Heart left ventricle (tissue), 16 donors: Measurements from ENCODE around the gene TATDN2. TPM values are rescaled to one million over a fixed set of nuclear protein-coding genes. Genes with fewer than 3 reads are reported as not detected.

Source experiments
- ATAC-seq, 4 donors: fragments of 200-7000 bp; cut with Tn5 transposase; one replicate each; pipeline ENCODE4 v1.9.1; 2020 to 2022; ENCODE audit warnings: moderate library complexity in 4 of 4, mild to moderate bottlenecking in 3 of 4, moderate number of reproducible peaks in 1 of 4
- DNase-seq, 5 donors: peaks; one replicate each; pipeline ENCODE4 v3.0.0-alpha.2; 2020
- H3K27ac ChIP-seq, 12 donors: fragments of 200-600 bp; sonication (generic) in 4 of 12; one replicate each; pipeline versions ENCODE4 v1.5.0 to v1.8.0; 2016 to 2022; ENCODE audit warnings: mild to moderate bottlenecking in 2 of 12
- H3K27me3 ChIP-seq, 9 donors: fragments of 200-600 bp; sonication (generic) in 2 of 9; one replicate each; pipeline versions ENCODE4 v1.5.1 to v1.8.0; 2016 to 2022; ENCODE audit warnings: mild to moderate bottlenecking in 3 of 9
- H3K36me3 ChIP-seq, 9 donors: fragments of 200-600 bp; sonication (generic) in 2 of 9; one replicate each; pipeline versions ENCODE4 v1.5.0 to v1.8.0; 2018 to 2022; ENCODE audit warnings: mild to moderate bottlenecking in 2 of 9
- H3K4me1 ChIP-seq, 12 donors: fragments of 200-600 bp; sonication (generic) in 4 of 12; one replicate each; pipeline versions ENCODE4 v1.5.0 to v1.8.0; 2016 to 2022; ENCODE audit warnings: mild to moderate bottlenecking in 3 of 12
- H3K4me3 ChIP-seq, 12 donors: fragments of 200-600 bp; sonication (generic) in 4 of 12; one replicate each; pipeline versions ENCODE4 v1.5.0 to v1.8.0; 2017 to 2022; ENCODE audit warnings: mild to moderate bottlenecking in 9 of 12, moderate library complexity in 4 of 12
- H3K9me3 ChIP-seq, 12 donors: fragments of 200-600 bp; sonication (generic) in 4 of 12; one replicate each; pipeline versions ENCODE4 v1.5.0 to v1.8.0; 2016 to 2022; ENCODE audit warnings: mild to moderate bottlenecking in 1 of 12
- CTCF ChIP-seq, 12 donors: fragments of 200-600 bp; sonication (generic) in 4 of 12; IDR thresholded peaks; one replicate each; pipeline versions ENCODE4 v1.5.0 to v1.8.0; 2018 to 2022; ENCODE audit warnings: antibody characterized with exemption in 12 of 12, mild to moderate bottlenecking in 5 of 12
- POLR2A ChIP-seq, 2 donors: fragments of 450-650 bp; IDR thresholded peaks; one replicate each; pipeline ENCODE4 v1.6.1; 2017; ENCODE audit warnings: antibody characterized with exemption in 2 of 2, mild to moderate bottlenecking in 2 of 2, moderate library complexity in 2 of 2
- WGBS, 4 donors: extraction: QIAGEN DNeasy Blood & Tissue Kit in 2 of 4; methylation state at CpG; one replicate each; pipeline versions ENCODE4 v1.1.5 to v1.1.7; 2013 to 2018; 5-methylcytosine and 5-hydroxymethylcytosine counted together
- intact Hi-C, 10 donors: fragments of 100-400 bp; cut with DNase I; formaldehyde crosslinking; loops; one replicate each; pipeline versions ENCODE4 v1.11.1 to v1.14.2; 2022
- polyA plus RNA-seq, 2 donors: library from polyadenylated mRNA; stranded (reverse); fragments of 200-250 nt; gene quantifications; one replicate each; pipeline ENCODE4 v1.2.3, GENCODE V29; 2013
- total RNA-seq, 9 donors: library from RNA; depleted of rRNA in 2 of 9; stranded (reverse); fragments of >200 nt in 2 of 9; fragmentation: NEBNext Ultra II Directional in 3 of 9; extraction: Animal tissue kit (Norgen Biotek cat#: 25700) in 3 of 9; gene quantifications; one replicate each; pipeline versions ENCODE4 v1.1.0 to v1.2.4, GENCODE V29; 2016 to 2023
- donor health status: ischemic (EF 13 %, LVEDD 7.1; RV severe dilation, severe dysfunction).
- donor health status: healthy with polysubstance abuse.
- donor health status: DM: no; HTN: yes; CAD: no.
- donor health status: DM: no; HTN: no; CAD: no.
- donor health status: ischemic (EF 25% LVEDD 6.9; RV normal size, moderate dysfunction).
- donor health status: ischemic (EF 25% LVEDD 5.7; RV mildly dilated, moderate dysfunction).
- donor health status: healthy.
- donor health status: DM: yes; HTN: yes; CAD: no.
- donor health status: ischemic (EF 35%, LVEDD 5.7; RV mildly dilated, moderate dysfunction).
- donor health status: nonischemic (EF 11% LVEDD 7.7; RV severe dilation, severe dysfunction).
- donor health status: DM: yes; HTN: yes; CAD: no.
- donor health status: PGD.
- donor health status: ischemic (EF 29% LVEDD 5.4; RV normal size, mild dysfunction).
- donor health status: nonischemic (EF 23%, LVEDD 6.1; RV moderate dilation, normal function).

The TATDN2 gene
- total and polyA plus RNA-seq, 11 donors, result 8.6 to 31.6 (median 16.8) TPM

GRCh38 chr3:10315101-10315500, 66.8 kb downstream of the TATDN2 start:
- Histone ChIP-seq H3K4me1 (peaks cover 0 to 30% (median 15%) of the 10 kb centered on the region in 12 donors), H3K4me3 (no peak overlapping the region), H3K27me3 (no peaks in the 10 kb centered on the region), H3K27ac (no peak overlapping the region), H3K36me3 (peaks cover 0 to 92% (median 88%) of the 10 kb centered on the region in 9 donors), H3K9me3 (no peaks in the 10 kb centered on the region)
- TF ChIP-seq POLR2A (IDR thresholded peaks at IDR 0.05) (no peak), CTCF (IDR thresholded peaks at IDR 0.05) (no peak)
- 94 to 97% (median 94%) methylated on average over 11 to 14 of the region's 14 CpGs for WGBS, 4 donors
- no peak for ATAC-seq
- no peak for DNase-seq
- intact Hi-C loops, result no loop called here

- no peaks in the 10 kb centered on the region for H3K27me3 ChIP-seq
- peaks cover 0 to 84% (median 80%) of the 10 kb centered on the region in 9 donors for H3K36me3 ChIP-seq
- peaks cover 0 to 33% (median 18%) of the 10 kb centered on the region in 12 donors for H3K4me1 ChIP-seq
- TF ChIP-seq CTCF (IDR thresholded peaks at IDR 0.05) (no peak), POLR2A (IDR thresholded peaks at IDR 0.05) (no peak)
- no peak overlapping the region for H3K27ac ChIP-seq
- whole genome bisulfite sequencing, 4 donors, result 91 to 94% (median 92%) methylated on average over 4 of the region's 4 CpGs
- intact Hi-C loops, result no loop called here
- ATAC-seq (no peak), DNase-seq (no peak)
- H3K9me3 ChIP-seq, result no peaks in the 10 kb centered on the region
- H3K4me3 ChIP-seq, result no peak overlapping the region
Observed at GRCh38 chr3:10315771-10316344, 67.6 kb downstream of the TATDN2 start.

GRCh38 chr3:10317311-10317960, 69.2 kb downstream of the TATDN2 start:
- peaks cover 0 to 35% (median 19%) of the 10 kb centered on the region in 12 donors for H3K4me1 ChIP-seq
- peaks cover 0 to 68% (median 64%) of the 10 kb centered on the region in 9 donors for H3K36me3 ChIP-seq
- 90 to 95% (median 94%) methylated on average over 4 of the region's 4 CpGs for WGBS, 4 donors
- H3K27ac ChIP-seq, result no peak overlapping the region
- H3K4me3 ChIP-seq, result no peak overlapping the region
- H3K9me3 ChIP-seq, result no peaks in the 10 kb centered on the region
- ATAC-seq (no peak), DNase-seq (no peak)
- no peaks in the 10 kb centered on the region for H3K27me3 ChIP-seq
- TF ChIP-seq POLR2A (IDR thresholded peaks at IDR 0.05) (no peak), CTCF (IDR thresholded peaks at IDR 0.05) (no peak)
- intact Hi-C loops, result no loop called here

- intact Hi-C loops, result no loop called here
- ATAC-seq, result no peak
- H3K27me3 ChIP-seq, result no peaks in the 10 kb centered on the region
- H3K9me3 ChIP-seq, result no peaks in the 10 kb centered on the region
- H3K4me1 ChIP-seq, result peaks cover 0 to 33% (median 19%) of the 10 kb centered on the region in 12 donors
- peaks cover 0 to 63% (median 59%) of the 10 kb centered on the region in 9 donors for H3K36me3 ChIP-seq
- no peak overlapping the region for H3K4me3 ChIP-seq
- no peak overlapping the region for H3K27ac ChIP-seq
- WGBS, 4 donors, result 91 to 95% (median 93%) methylated on average over 3 of the region's 3 CpGs
- DNase-seq, result no peak
- TF ChIP-seq POLR2A (IDR thresholded peaks at IDR 0.05) (no peak), CTCF (IDR thresholded peaks at IDR 0.05) (no peak)
Observed at GRCh38 chr3:10317961-10318350, 69.7 kb downstream of the TATDN2 start.
